GM12878 (cell line): ENCODE results near the gene MTRF1. TPM values are rescaled to one million over a fixed set of nuclear protein-coding genes. Genes with fewer than 3 reads are reported as not detected.

Experiments
- ATAC-seq: fragments of 200-7000 bp; cut with Tn5 transposase; 3 replicates; pipeline ENCODE4 v1.9.1; 2020; ENCODE audit warnings: mild to moderate bottlenecking, moderate library complexity
- BruUV-seq: library from RNA; stranded (reverse); fragments of 400-500 nt; replicated peaks from 2 replicates; lab custom pipeline; 2021; lab: Mats Ljungman, UMichigan
- CTCF ChIA-PET: fragments of 300-600 bp; sonication (Branson Sonifier 250); formaldehyde crosslinking; extraction: SDS; loops from one replicate; lab custom pipeline; 2021; ENCODE audit warnings: inconsistent platforms; lab: Yijun Ruan, JAX
- POLR2A ChIA-PET: fragments of 350-600 bp; formaldehyde crosslinking; extraction: SDS; loops from one replicate; lab custom pipeline; 2021; ENCODE audit warnings: inconsistent platforms; lab: Charles Lee
- RAD21 ChIA-PET: fragments of 300-600 bp; sonication (Branson Sonifier 250); formaldehyde crosslinking; loops from one replicate; lab custom pipeline; 2023; ENCODE audit warnings: antibody characterized with exemption; ENCODE audit not compliant: unreplicated experiment; lab: Charles Lee
- SMC1A ChIA-PET: fragments of 300-600 bp; sonication (Branson Sonifier 250); formaldehyde crosslinking; loops from one replicate; lab custom pipeline; 2023; ENCODE audit not compliant: unreplicated experiment, uncharacterized antibody; lab: Charles Lee
- DNase-seq: peaks from one replicate; pipeline ENCODE4 v3.0.0-alpha.2; 2011; ENCODE audit warnings: low read depth, low spot score
- FAIRE-seq: peaks from 3 replicates; lab custom pipeline; 2011; peaks lifted over from hg19 to GRCh38; lab: Jason Lieb, UNC
- H2AFZ ChIP-seq: 2 replicates; pipeline ENCODE4 v1.6.0; 2011; ENCODE audit warnings: low read depth, low read length, control low read depth; ENCODE audit not compliant: control insufficient read depth
- H3K27ac ChIP-seq: 2 replicates; pipeline ENCODE4 v1.5.1; 2011; ENCODE audit warnings: control low read depth; ENCODE audit not compliant: control insufficient read depth, insufficient read depth
- H3K27me3 ChIP-seq, 2 experiments: replicated peaks in 1 of 2; 2 replicates each; pipeline versions ENCODE4 v1.6.0 to v1.6.1; 2011; ENCODE audit warnings: low read length in 1 of 2; ENCODE audit not compliant: control insufficient read depth in 2 of 2, insufficient read depth in 2 of 2
- H3K36me3 ChIP-seq, 2 experiments: 2 replicates each; pipeline ENCODE4 v1.5.1; 2011; ENCODE audit warnings: low read length in 1 of 2; ENCODE audit not compliant: control insufficient read depth in 2 of 2, insufficient read depth in 2 of 2
- H3K4me1 ChIP-seq: 2 replicates; pipeline ENCODE4 v1.6.1; 2011; ENCODE audit warnings: mild to moderate bottlenecking, low read length, moderate library complexity, mixed read lengths; ENCODE audit not compliant: control insufficient read depth, insufficient read depth
- H3K4me2 ChIP-seq: 2 replicates; pipeline ENCODE4 v1.6.0; 2011; ENCODE audit warnings: control low read depth; ENCODE audit not compliant: control insufficient read depth, insufficient read depth
- H3K4me3 ChIP-seq: fragments of 200-600 bp; sonication (generic); 2 replicates; pipeline ENCODE4 v1.5.1; 2016
- H3K79me2 ChIP-seq: 2 replicates; pipeline ENCODE4 v1.6.0; 2011; ENCODE audit warnings: low read length; ENCODE audit not compliant: control insufficient read depth, insufficient read depth
- H3K9ac ChIP-seq: 2 replicates; pipeline ENCODE4 v1.8.0; 2011; ENCODE audit warnings: low read length, control low read depth, mixed read lengths; ENCODE audit not compliant: control insufficient read depth, insufficient read depth
- H3K9me3 ChIP-seq: replicated peaks from 3 replicates; pipeline ENCODE4 v1.5.1; 2011; ENCODE audit warnings: mild to moderate bottlenecking, low read length; ENCODE audit not compliant: control insufficient read depth, insufficient read depth
- H4K20me1 ChIP-seq: 2 replicates; pipeline ENCODE4 v1.6.0; 2011; ENCODE audit not compliant: control insufficient read depth, insufficient read depth
- E2F8 ChIP-seq: fragments of 450-650 bp; IDR thresholded peaks from 2 replicates; pipeline ENCODE4 v1.6.1; 2018; ENCODE audit warnings: mild to moderate bottlenecking, low read depth, moderate library complexity; ENCODE audit not compliant: partially characterized antibody
- PAX5 ChIP-seq: IDR thresholded peaks from 2 replicates; pipeline ENCODE4 v1.6.1; 2011; ENCODE audit warnings: low read depth, low read length, borderline replicate concordance
- PKNOX1 ChIP-seq: fragments of 450-650 bp; IDR thresholded peaks from 2 replicates; pipeline ENCODE4 v1.6.1; 2016; ENCODE audit warnings: mild to moderate bottlenecking
- STAT1 ChIP-seq: fragments of 450-650 bp; conservative IDR thresholded peaks from 2 replicates; pipeline ENCODE4 v1.6.1; 2014; ENCODE audit warnings: antibody characterized with exemption, mild to moderate bottlenecking
- TARDBP ChIP-seq: IDR thresholded peaks from 2 replicates; pipeline ENCODE4 v1.6.1; 2016; ENCODE audit warnings: borderline replicate concordance
- ZBTB4 ChIP-seq: fragments of 450-650 bp; formaldehyde crosslinking; IDR thresholded peaks from 2 replicates; pipeline ENCODE4 v1.4.0; 2022; ENCODE audit warnings: mild to moderate bottlenecking, moderate library complexity
- WGBS: methylation state at CpG from one replicate; pipeline ENCODE4 v1.1.6; 2016; ENCODE audit warnings: low lambda C conversion rate; ENCODE audit not compliant: insufficient replicate concordance, insufficient coverage; ENCODE audit errors: missing lambda C conversion rate; 5-methylcytosine and 5-hydroxymethylcytosine counted together
- in situ Hi-C: fragments of 300-500 bp; cut with MboI; formaldehyde crosslinking; loops from 9 replicates; pipeline ENCODE4 v1.14.3; 2018; ENCODE audit warnings: mixed read lengths
- intact Hi-C: fragments of 100-400 bp; cut with micrococcal nuclease; formaldehyde crosslinking; loops from one replicate; pipeline ENCODE4 v1.14.2; 2022; ENCODE audit not compliant: unreplicated experiment
- polyA plus RNA-seq, 11 experiments: library from polyadenylated mRNA; depleted of rRNA in 4 of 11; unstranded in 6 of 11; stranded (reverse) in 5 of 11; fragments of >200 nt; fragmentation: Nextera tagmentation in 4 of 11; fragmentation: Illumina TruSeq in 1 of 11; extraction: Ambion mirVana in 4 of 11; extraction: Trizol in 1 of 11; gene quantifications; 1 replicate in 1 of 11; 2 replicates in 10 of 11; pipeline versions ENCODE4 v1.2.1 to v1.2.3, GENCODE V29; 2011 to 2016; ENCODE audit warnings: inconsistent platforms in 2 of 11, missing spikeins in 2 of 11, low read depth in 1 of 11
- total RNA-seq, 4 experiments: library from RNA; depleted of rRNA in 3 of 4; stranded (reverse); fragments of >200 nt in 3 of 4; fragmentation: Illumina TruSeq in 1 of 4; extraction: Trizol in 1 of 4; gene quantifications; 2 replicates each; pipeline versions ENCODE4 v1.2.1 to v1.2.3, GENCODE V29; 2013 to 2021

Gene MTRF1
- total and polyA plus RNA-seq, 10 of the 15 experiments (the other 5 are each of a cell fraction or from before 2014, with no cell fraction given): 12.1 to 33.7 (median 20.6) TPM

GRCh38 chr13:41296879-41297646 is 33.7 kb upstream of the MTRF1 start:
- Histone ChIP-seq H3K36me3 (no peaks in the 10 kb centered on the region), H2AFZ (no peak overlapping the region), H3K4me1 (no peaks in the 10 kb centered on the region), H3K27me3 (no peaks in the 10 kb centered on the region), H3K4me3 (no peak overlapping the region), H4K20me1 (no peaks in the 10 kb centered on the region), H3K9ac (no peak overlapping the region), H3K79me2 (no peaks in the 10 kb centered on the region), H3K27ac (no peak overlapping the region), H3K4me2 (no peak overlapping the region), H3K9me3 (no peaks in the 10 kb centered on the region)
- ChIA-PET CTCF (interaction anchor here (0.7 kb wide), 1 partner anchor 73 kb away, joined by 3 read pairs; no protein-coding TSS in a partner anchor), POLR2A (no interaction called here), SMC1A (interaction anchor here (1.9 kb wide), 1 partner anchor 27 kb away, joined by 5 read pairs; no protein-coding TSS in a partner anchor), RAD21 (no interaction called here)
- 65% methylated on average over 3 of the region's 3 CpGs for WGBS
- in situ Hi-C loops (no loop called here), intact Hi-C loops (no loop called here)
- FAIRE-seq (no peak), DNase-seq (no peak), ATAC-seq (no peak)
- TF ChIP-seq E2F8 (no peak), PKNOX1 (no peak), ZBTB4 (no peak), TARDBP (no peak), PAX5 (no peak), STAT1 (no peak)
- BruUV-seq: no TSS peak
